ENCODE results near the gene WWOX.

The WWOX gene

DNA sequence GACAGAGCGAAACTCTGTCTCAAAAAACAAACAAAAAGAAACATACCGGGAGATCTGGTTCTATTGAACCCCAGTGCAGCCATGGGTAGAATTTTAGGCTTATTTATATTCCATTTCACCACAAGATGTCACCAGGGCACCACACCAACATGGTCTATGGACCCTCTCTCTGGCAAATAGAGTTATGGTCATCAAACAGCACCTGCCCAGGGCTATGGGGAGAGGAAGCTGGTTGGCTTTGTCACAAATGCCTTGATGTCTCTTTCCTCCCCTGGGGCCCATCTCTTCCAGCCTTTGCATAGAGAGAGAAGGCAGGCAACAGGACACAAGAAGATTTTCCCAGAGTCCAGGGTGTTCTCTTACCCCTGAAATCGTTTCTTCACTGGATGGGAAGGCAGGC is 128.4 kb downstream of the WWOX start:
- no peak for ATAC-seq
- DNase-seq = no peak

- no peak for ATAC-seq
Measured at GRCh38 chr16:78228704-78229103, 129.2 kb downstream of the WWOX start.

GRCh38 chr16:78230832-78231231 is 131.4 kb downstream of the WWOX start:
- ATAC-seq (no peak), DNase-seq (no peak)

More at GRCh38 chr16:78228704-78229103, 129.2 kb downstream of the WWOX start:
- no peak for DNase-seq

DNA sequence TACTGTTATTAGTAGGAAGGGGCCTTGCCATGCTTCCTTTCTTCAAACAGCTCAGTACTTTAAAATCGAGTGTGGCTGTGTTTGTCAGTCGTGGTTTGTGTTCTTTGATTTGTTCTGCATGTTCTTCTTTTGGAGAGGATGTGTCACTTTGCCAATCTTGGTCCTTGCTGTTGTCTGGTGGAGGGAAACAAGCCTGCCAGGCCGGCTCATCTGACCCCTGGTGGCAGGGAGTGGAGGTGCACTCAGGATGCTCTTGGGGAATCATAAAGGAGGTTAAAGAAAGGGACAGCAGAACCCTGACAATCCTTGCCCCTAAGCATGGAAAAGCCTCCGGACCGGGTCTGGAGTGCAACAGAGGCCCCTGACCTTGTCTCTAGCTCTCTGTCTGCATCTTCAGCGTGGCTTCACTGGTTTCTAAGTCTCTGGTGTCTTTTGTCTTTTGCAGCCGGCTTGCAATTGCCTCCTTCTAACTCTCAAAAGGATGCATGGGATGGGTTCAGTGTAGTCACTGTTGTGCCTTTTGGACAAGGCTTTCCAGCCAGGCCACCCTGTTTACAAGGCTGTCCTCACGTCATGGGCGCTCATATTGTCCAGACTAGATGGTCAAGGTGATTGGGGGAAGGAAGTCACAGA is 135.8 kb downstream of the WWOX start:
- ATAC-seq (peak; percentile 77), DNase-seq (peak; percentile 75)

GRCh38 chr16:78235876-78236275 is 136.4 kb downstream of the WWOX start:
- ATAC-seq (no peak), DNase-seq (no peak)

DNA sequence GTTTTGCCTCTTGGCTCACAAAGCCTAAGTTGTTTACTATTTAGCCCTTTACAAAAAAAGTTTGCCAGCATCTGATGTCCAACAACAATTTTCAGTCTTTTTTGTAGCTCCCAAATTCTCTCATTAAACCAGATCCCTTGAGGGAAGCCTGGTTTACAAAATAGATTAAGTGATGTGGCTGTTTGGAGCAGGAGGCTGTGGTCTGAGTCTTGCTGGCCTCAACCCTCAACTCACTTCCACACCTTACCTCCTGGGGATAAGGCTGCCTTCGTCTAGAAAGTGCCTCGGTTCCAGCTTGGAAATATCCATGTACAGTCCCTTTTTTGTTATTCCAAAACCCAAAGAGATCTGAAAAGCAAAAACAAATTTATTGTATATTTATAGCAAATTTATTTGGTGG is 138.4 kb downstream of the WWOX start:
- no peak for DNase-seq
- ATAC-seq = no peak

DNA sequence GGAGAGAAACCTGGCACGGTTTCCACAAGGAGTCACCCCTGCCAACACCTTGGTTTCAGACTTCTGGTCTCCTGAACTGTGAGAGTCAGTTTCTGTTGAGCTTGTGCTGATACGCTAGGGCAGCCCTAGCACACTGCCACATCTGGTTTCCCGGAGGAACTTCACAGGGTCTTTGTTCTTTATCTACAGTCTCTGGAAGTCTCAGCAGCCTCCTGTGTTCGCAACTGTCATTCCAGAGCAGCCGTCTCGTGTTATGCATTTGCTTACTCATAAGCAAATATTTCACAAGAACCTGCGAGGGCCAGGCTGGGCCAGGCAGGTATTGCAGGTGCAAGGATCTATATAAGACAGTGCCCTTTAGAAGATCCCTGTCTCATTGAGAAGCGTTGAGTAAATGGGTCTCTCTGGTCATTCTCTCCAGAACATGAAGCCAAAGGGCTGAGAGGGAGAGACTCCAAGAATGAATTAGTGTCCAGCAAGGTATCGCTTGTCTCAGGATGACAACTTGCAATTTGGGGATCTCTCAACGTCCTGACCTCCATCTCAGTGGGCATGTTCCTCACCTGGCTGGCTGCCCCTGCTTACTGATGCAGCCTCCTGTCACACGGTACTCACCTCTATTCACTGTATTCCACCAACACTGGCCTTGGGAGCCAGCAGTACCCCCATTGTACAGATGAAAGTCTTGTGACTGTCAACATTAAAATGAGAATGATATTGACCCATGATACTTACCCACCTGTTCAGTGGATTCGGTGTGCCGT is 141.2 kb downstream of the WWOX start:
- DNase-seq (no peak), ATAC-seq (no peak)

DNA sequence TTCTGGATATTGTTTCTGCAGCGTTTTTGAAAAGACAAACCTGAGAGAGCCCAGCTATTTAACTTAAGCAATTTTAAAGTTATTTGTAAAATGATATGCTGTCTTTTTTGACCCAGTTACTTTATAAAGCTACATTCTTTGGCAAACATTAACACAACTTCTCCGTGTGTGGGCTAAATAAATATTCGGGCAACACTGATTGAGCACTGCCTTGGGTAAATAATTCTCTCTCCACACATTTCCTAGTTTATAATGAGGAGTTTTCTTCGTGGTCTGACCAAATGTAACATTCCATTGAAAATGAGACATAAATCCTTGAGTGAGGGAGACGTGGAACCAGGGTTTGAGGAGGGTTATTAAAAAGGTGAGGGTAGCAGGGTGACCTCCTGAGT is 142.8 kb downstream of the WWOX start:
- ATAC-seq (no peak), DNase-seq (no peak)

DNA sequence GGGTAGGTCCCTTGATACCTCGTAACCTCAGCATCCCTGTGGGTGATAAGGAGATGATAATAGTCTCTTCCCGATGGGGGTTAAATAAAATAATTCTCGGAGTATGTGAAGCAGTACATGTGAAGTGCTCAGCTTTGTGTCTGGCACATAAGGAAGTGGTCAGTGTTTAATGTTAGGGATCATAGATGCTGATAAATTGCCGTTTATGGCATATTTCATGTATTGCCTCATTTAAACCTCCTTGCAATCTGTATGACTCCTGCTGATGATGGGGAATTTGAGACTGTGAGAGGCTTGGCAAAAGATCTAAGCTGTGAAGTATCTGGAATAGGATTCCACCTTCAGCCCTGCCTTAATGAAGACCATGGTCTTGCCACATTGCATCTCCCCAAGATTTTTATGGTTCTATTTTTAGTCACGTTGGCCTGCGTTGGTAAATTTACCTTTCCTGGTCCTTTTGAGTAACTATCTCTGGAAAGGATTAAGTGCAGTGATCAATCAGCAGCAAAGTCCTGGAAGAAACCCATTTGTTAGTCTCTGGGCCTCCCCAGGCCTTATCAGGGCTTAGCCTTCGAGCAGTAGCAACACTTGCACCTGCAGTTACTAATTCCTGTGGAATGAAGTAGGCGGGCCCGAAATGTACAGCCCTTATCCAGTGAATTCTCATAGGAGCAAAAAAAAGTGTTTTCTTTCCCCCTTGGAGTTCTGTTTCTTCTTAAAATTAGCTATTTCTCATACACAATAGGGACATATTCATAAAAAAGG is 144.9 kb downstream of the WWOX start:
- ATAC-seq (no peak), DNase-seq (no peak)

GRCh38 chr16:78246559-78246958 is 147.1 kb downstream of the WWOX start:
- ATAC-seq = no peak
- DNase-seq = no peak

GRCh38 chr16:78249056-78249455 is 149.6 kb downstream of the WWOX start:
- DNase-seq = no peak
- ATAC-seq = no peak

DNA sequence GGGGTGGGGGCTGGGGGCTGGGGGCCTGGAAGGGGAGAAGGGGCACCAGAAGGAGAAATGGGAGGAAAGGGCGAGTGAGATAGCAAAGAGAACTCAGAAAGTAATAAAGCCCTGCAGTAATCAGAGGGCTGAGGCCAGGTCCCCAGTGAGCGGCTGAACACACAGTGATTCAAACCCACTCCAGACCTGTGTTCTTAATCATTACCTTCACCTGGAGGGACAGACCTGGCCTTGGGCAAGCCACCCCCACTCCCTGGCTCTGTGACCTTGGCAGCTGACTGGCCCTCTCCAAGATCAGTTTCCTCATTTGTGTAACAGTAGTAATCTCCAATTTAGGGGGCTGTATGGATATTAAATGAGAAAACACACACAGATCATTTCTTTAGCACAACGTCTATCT is 150.4 kb downstream of the WWOX start:
- DNase-seq (no peak), ATAC-seq (no peak)

GRCh38 chr16:78251115-78251514 is 151.7 kb downstream of the WWOX start:
- DNase-seq (no peak), ATAC-seq (no peak)

DNA sequence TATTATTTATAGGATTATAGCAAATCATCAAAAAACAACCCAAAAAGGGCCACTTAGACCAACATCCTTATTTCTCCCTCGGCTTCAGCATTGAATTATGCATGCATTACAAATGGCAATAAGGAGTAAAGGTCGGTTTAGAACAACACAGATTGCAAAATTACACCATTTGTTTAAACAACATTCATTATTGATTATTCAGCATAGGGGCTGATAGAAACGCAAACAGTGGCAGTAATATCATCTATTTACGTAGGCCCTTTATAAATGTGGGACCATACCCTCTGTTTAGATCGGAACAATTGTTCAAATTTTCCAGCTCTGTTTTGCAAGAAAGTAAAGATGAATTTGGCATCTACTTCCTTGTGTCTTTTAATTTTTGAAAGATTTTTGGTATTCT is 153.3 kb downstream of the WWOX start:
- ATAC-seq = no peak
- DNase-seq = no peak

DNA sequence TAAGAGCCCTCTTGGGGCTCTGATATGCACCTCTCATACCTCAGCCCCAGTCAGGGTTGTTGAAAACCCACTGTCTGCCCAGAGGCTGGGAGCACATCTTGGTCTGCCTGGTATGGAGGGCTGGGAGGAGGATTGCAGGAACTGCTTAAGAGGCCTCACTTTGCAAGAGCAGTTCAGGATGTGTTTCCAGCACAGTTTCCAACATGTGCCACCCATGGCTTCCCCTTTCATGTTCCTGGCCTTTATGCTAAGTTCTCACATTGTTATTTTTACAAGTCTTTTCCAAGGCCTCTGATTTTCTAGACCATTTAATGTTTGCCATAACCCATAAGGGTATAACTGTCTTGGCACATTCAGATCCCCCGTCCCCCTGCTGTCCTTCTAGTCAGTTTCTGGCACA is 155.4 kb downstream of the WWOX start:
- DNase-seq = no peak
- no peak for ATAC-seq

DNA sequence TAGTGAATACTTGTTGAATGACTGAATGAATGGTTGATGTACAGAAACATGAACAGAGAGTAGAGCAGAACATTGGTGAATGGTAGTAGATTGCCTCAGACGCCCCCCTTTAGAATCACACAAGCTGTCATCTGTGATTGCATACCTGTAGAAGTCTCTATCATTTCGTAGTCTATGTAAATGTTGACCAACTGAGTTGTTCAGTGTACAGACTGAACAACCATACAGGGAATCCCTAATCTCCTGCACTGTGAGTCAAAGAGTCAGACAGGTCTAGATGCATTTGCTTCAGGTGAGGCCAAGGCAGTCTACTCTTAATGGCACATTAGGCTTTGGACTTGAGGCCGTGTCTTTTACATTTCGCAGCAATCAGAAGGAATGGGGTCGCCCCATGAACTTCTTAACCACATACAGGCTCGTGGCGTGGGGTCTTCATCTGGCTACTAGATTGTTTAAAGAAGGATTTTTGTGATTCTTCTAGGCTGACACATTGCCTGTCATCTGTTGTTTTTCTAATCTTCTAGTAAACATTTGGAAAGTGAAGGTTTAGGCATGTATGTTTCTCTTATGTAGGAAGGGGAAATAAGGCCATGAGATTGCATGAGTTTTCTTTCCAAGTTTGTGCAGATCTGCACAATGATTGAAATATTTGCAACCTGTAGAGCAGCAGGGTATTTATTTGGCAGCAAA is 157.4 kb downstream of the WWOX start:
- ATAC-seq (no peak), DNase-seq (no peak)

GRCh38 chr16:78257376-78257728 is 157.9 kb downstream of the WWOX start:
- no peak for DNase-seq
- ATAC-seq = no peak

GRCh38 chr16:78258375-78259065 is 159.1 kb downstream of the WWOX start:
- no peak for DNase-seq
- ATAC-seq = no peak

GRCh38 chr16:78259873-78260272 is 160.4 kb downstream of the WWOX start:
- DNase-seq (no peak), ATAC-seq (no peak)

GRCh38 chr16:78264642-78265041 is 165.2 kb downstream of the WWOX start:
- DNase-seq (no peak), ATAC-seq (no peak)

GRCh38 chr16:78269256-78269655 is 169.8 kb downstream of the WWOX start:
- ATAC-seq (no peak), DNase-seq (no peak)

DNA sequence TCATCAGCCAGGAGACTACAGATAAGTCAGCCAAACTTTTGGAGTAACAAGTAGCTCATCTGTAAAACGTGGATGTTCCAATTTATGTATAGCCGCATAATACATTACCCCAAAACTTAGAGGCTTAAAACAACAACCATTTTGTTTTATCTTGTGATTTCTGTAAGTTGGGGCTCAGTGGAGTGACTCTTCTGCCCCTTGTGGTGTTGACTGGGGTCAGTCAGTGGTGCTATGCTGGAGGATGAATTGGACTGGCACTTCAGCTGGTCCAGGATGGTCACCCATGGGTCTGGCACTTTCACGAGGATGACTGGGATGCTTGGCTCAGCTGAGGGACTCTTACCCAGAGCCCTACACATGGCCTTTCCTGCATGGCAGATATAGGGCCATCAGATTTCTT is 172.5 kb downstream of the WWOX start:
- ATAC-seq = no peak

More for the DNA sequence above, 172.5 kb downstream of the WWOX start:
- DNase-seq = no peak

Measured in stimulated activated naive CD8-positive, alpha-beta T cell treated with anti-CD3 and anti-CD28 coated beads, Interleukin-15, Interleukin-2, amounts not matched to agents 100 U/mL and 50 U/mL, for 24 hours (primary cell).